ENCODE measurements around the gene EVA1A.

EVA1A gene

GRCh38 chr2:75557474-75558133 lies 3.1 kb downstream of the EVA1A start:
- Histone ChIP-seq H3K9ac (ENCODE audit: low read length) (no peak overlapping the region), H3K9me3 (ENCODE audit: control insufficient read depth, low read length) (no peaks in the 10 kb centered on the region), H3K4me1 (ENCODE audit: control insufficient read depth, insufficient read depth, low read length) (peaks cover 12% of the 10 kb centered on the region), H3K36me3 (ENCODE audit: control insufficient read depth, insufficient read depth, low read length) (no peaks in the 10 kb centered on the region), H3K4me3 (ENCODE audit: low read length) (no peak overlapping the region), H3K27me3 (ENCODE audit: control insufficient read depth, insufficient read depth, low read length) (peaks cover 25% of the 10 kb centered on the region)

GRCh38 chr2:75556679-75557366 lies 3.9 kb downstream of the EVA1A start:
- Histone ChIP-seq H3K9me3 (ENCODE audit: control insufficient read depth, low read length) (no peaks in the 10 kb centered on the region), H3K9ac (ENCODE audit: low read length) (no peak overlapping the region), H3K4me3 (ENCODE audit: low read length) (no peak overlapping the region), H3K36me3 (ENCODE audit: control insufficient read depth, insufficient read depth, low read length) (no peaks in the 10 kb centered on the region), H3K4me1 (ENCODE audit: control insufficient read depth, insufficient read depth, low read length) (peaks cover 12% of the 10 kb centered on the region), H3K27me3 (ENCODE audit: control insufficient read depth, insufficient read depth, low read length) (peaks cover 25% of the 10 kb centered on the region)

GRCh38 chr2:75555701-75556100 lies 5.0 kb downstream of the EVA1A start:
- Histone ChIP-seq H3K9ac (ENCODE audit: low read length) (no peak overlapping the region), H3K4me3 (ENCODE audit: low read length) (no peak overlapping the region), H3K36me3 (ENCODE audit: control insufficient read depth, insufficient read depth, low read length) (no peaks in the 10 kb centered on the region), H3K27me3 (ENCODE audit: control insufficient read depth, insufficient read depth, low read length) (peaks cover 19% of the 10 kb centered on the region), H3K4me1 (ENCODE audit: control insufficient read depth, insufficient read depth, low read length) (peaks cover 5% of the 10 kb centered on the region), H3K9me3 (ENCODE audit: control insufficient read depth, low read length) (no peaks in the 10 kb centered on the region)

GRCh38 chr2:75553935-75554531 lies 6.7 kb downstream of the EVA1A start:
- no peaks in the 10 kb centered on the region for H3K36me3 ChIP-seq (ENCODE audit: control insufficient read depth, insufficient read depth, low read length)
- no peak overlapping the region for H3K9ac ChIP-seq (ENCODE audit: low read length)
- no peak overlapping the region for H3K4me3 ChIP-seq (ENCODE audit: low read length)
- H3K9me3 ChIP-seq (ENCODE audit: control insufficient read depth, low read length): no peaks in the 10 kb centered on the region
- H3K4me1 ChIP-seq (ENCODE audit: control insufficient read depth, insufficient read depth, low read length): no peaks in the 10 kb centered on the region
- H3K27me3 ChIP-seq (ENCODE audit: control insufficient read depth, insufficient read depth, low read length): peaks cover 8% of the 10 kb centered on the region

GRCh38 chr2:75552222-75552621 lies 8.5 kb downstream of the EVA1A start:
- Histone ChIP-seq H3K9ac (ENCODE audit: low read length) (no peak overlapping the region), H3K9me3 (ENCODE audit: control insufficient read depth, low read length) (no peaks in the 10 kb centered on the region), H3K36me3 (ENCODE audit: control insufficient read depth, insufficient read depth, low read length) (no peaks in the 10 kb centered on the region), H3K4me3 (ENCODE audit: low read length) (no peak overlapping the region), H3K27me3 (ENCODE audit: control insufficient read depth, insufficient read depth, low read length) (peaks cover 8% of the 10 kb centered on the region), H3K4me1 (ENCODE audit: control insufficient read depth, insufficient read depth, low read length) (no peaks in the 10 kb centered on the region)

- Histone ChIP-seq H3K9me3 (ENCODE audit: control insufficient read depth, low read length) (no peaks in the 10 kb centered on the region), H3K9ac (ENCODE audit: low read length) (no peak overlapping the region), H3K36me3 (ENCODE audit: control insufficient read depth, insufficient read depth, low read length) (no peaks in the 10 kb centered on the region), H3K27me3 (ENCODE audit: control insufficient read depth, insufficient read depth, low read length) (peaks cover 8% of the 10 kb centered on the region), H3K4me3 (ENCODE audit: low read length) (no peak overlapping the region), H3K4me1 (ENCODE audit: control insufficient read depth, insufficient read depth, low read length) (no peaks in the 10 kb centered on the region)
These were observed 9.3 kb downstream of the EVA1A start for GRCh38 chr2:75551434-75551833.

- H3K4me1 ChIP-seq (ENCODE audit: control insufficient read depth, insufficient read depth, low read length): no peaks in the 10 kb centered on the region
- H3K4me3 ChIP-seq (ENCODE audit: low read length): no peak overlapping the region
These were observed 11.1 kb downstream of the EVA1A start for GRCh38 chr2:75549401-75550253.

GRCh38 chr2:75548036-75548573 lies 12.6 kb downstream of the EVA1A start:
- H3K27me3 ChIP-seq (ENCODE audit: control insufficient read depth, insufficient read depth, low read length): no peaks in the 10 kb centered on the region
- H3K4me3 ChIP-seq (ENCODE audit: low read length): no peak overlapping the region
- H3K9me3 ChIP-seq (ENCODE audit: control insufficient read depth, low read length): no peaks in the 10 kb centered on the region
- no peaks in the 10 kb centered on the region for H3K36me3 ChIP-seq (ENCODE audit: control insufficient read depth, insufficient read depth, low read length)
- H3K9ac ChIP-seq (ENCODE audit: low read length): no peak overlapping the region
- no peaks in the 10 kb centered on the region for H3K4me1 ChIP-seq (ENCODE audit: control insufficient read depth, insufficient read depth, low read length)

More at GRCh38 chr2:75549401-75550253, 11.1 kb downstream of the EVA1A start:
- H3K27me3 ChIP-seq (ENCODE audit: control insufficient read depth, insufficient read depth, low read length): peaks cover 4% of the 10 kb centered on the region
- no peaks in the 10 kb centered on the region for H3K36me3 ChIP-seq (ENCODE audit: control insufficient read depth, insufficient read depth, low read length)
- H3K9me3 ChIP-seq (ENCODE audit: control insufficient read depth, low read length): no peaks in the 10 kb centered on the region
- H3K9ac ChIP-seq (ENCODE audit: low read length): no peak overlapping the region

GRCh38 chr2:75547345-75548035 lies 13.2 kb downstream of the EVA1A start:
- Histone ChIP-seq H3K4me3 (ENCODE audit: low read length) (no peak overlapping the region), H3K4me1 (ENCODE audit: control insufficient read depth, insufficient read depth, low read length) (no peaks in the 10 kb centered on the region)

GRCh38 chr2:75545922-75546321 lies 14.8 kb downstream of the EVA1A start:
- Histone ChIP-seq H3K4me3 (ENCODE audit: low read length) (no peak overlapping the region), H3K36me3 (ENCODE audit: control insufficient read depth, insufficient read depth, low read length) (no peaks in the 10 kb centered on the region), H3K4me1 (ENCODE audit: control insufficient read depth, insufficient read depth, low read length) (no peaks in the 10 kb centered on the region), H3K9ac (ENCODE audit: low read length) (no peak overlapping the region), H3K27me3 (ENCODE audit: control insufficient read depth, insufficient read depth, low read length) (no peaks in the 10 kb centered on the region), H3K9me3 (ENCODE audit: control insufficient read depth, low read length) (no peaks in the 10 kb centered on the region)

More at GRCh38 chr2:75547345-75548035, 13.2 kb downstream of the EVA1A start:
- Histone ChIP-seq H3K9ac (ENCODE audit: low read length) (no peak overlapping the region), H3K27me3 (ENCODE audit: control insufficient read depth, insufficient read depth, low read length) (no peaks in the 10 kb centered on the region), H3K36me3 (ENCODE audit: control insufficient read depth, insufficient read depth, low read length) (no peaks in the 10 kb centered on the region), H3K9me3 (ENCODE audit: control insufficient read depth, low read length) (no peaks in the 10 kb centered on the region)

GRCh38 chr2:75545387-75545786 lies 15.4 kb downstream of the EVA1A start:
- Histone ChIP-seq H3K36me3 (ENCODE audit: control insufficient read depth, insufficient read depth, low read length) (no peaks in the 10 kb centered on the region), H3K4me1 (ENCODE audit: control insufficient read depth, insufficient read depth, low read length) (no peaks in the 10 kb centered on the region), H3K9ac (ENCODE audit: low read length) (no peak overlapping the region), H3K27me3 (ENCODE audit: control insufficient read depth, insufficient read depth, low read length) (no peaks in the 10 kb centered on the region), H3K4me3 (ENCODE audit: low read length) (no peak overlapping the region), H3K9me3 (ENCODE audit: control insufficient read depth, low read length) (no peaks in the 10 kb centered on the region)
